ENCODE data around the gene PDE7B. TPM values are rescaled to one million over a fixed set of nuclear protein-coding genes. Genes with fewer than 3 reads are reported as not detected.

PDE7B gene
- total RNA-seq, 1 experiment from 2014 or later, result not detected

GRCh38 chr6:136157743-136158142 lies 306.2 kb downstream of the PDE7B start:
- Histone ChIP-seq H3K4me1 (ENCODE audit: insufficient read depth, low read length, poor library complexity, severe bottlenecking) (no peaks in the 10 kb centered on the region), H3K4me3 (ENCODE audit: low read depth, low read length, poor library complexity, severe bottlenecking) (no peak overlapping the region), H3K36me3 (ENCODE audit: insufficient read depth, low read length, poor library complexity, severe bottlenecking) (no peaks in the 10 kb centered on the region), H3K9me3 (ENCODE audit: low read depth, low read length, poor library complexity, severe bottlenecking) (no peaks in the 10 kb centered on the region), H3K27ac (ENCODE audit: low read depth, low read length, poor library complexity, severe bottlenecking) (no peak overlapping the region), H3K27me3 (replicated peaks; ENCODE audit: insufficient read depth, low read depth, low read length, poor library complexity) (peaks cover 8% of the 10 kb centered on the region)
- no TSS peak for BruUV-seq (replicated peaks)
- ChIA-PET POLR2A (ENCODE audit: low non-redundant PET) (no interaction called here), CTCF (no interaction called here)
- DNase-seq (ENCODE audit: low spot score), result no peak
- TF ChIP-seq, protein P1, sequence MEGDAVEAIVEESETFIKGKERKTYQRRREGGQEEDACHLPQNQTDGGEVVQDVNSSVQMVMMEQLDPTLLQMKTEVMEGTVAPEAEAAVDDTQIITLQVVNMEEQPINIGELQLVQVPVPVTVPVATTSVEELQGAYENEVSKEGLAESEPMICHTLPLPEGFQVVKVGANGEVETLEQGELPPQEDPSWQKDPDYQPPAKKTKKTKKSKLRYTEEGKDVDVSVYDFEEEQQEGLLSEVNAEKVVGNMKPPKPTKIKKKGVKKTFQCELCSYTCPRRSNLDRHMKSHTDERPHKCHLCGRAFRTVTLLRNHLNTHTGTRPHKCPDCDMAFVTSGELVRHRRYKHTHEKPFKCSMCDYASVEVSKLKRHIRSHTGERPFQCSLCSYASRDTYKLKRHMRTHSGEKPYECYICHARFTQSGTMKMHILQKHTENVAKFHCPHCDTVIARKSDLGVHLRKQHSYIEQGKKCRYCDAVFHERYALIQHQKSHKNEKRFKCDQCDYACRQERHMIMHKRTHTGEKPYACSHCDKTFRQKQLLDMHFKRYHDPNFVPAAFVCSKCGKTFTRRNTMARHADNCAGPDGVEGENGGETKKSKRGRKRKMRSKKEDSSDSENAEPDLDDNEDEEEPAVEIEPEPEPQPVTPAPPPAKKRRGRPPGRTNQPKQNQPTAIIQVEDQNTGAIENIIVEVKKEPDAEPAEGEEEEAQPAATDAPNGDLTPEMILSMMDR (conservative IDR thresholded peaks at IDR 0.05; ENCODE audit: low read depth, low read length), result no peak
- no peak for TF ChIP-seq EZH2 (IDR thresholded peaks at IDR 0.05; ENCODE audit: borderline replicate concordance, low read depth, low read length, poor library complexity, severe bottlenecking)
- intact Hi-C loops (cut with micrococcal nuclease; ENCODE audit: unreplicated experiment), result no loop called here

GRCh38 chr6:136158387-136158821 lies 306.9 kb downstream of the PDE7B start:
- DNase-seq (ENCODE audit: low spot score), result no peak
- Histone ChIP-seq H3K4me1 (ENCODE audit: insufficient read depth, low read length, poor library complexity, severe bottlenecking) (no peaks in the 10 kb centered on the region), H3K4me3 (ENCODE audit: low read depth, low read length, poor library complexity, severe bottlenecking) (no peak overlapping the region), H3K9me3 (ENCODE audit: low read depth, low read length, poor library complexity, severe bottlenecking) (no peaks in the 10 kb centered on the region), H3K27me3 (replicated peaks; ENCODE audit: insufficient read depth, low read depth, low read length, poor library complexity) (peaks cover 8% of the 10 kb centered on the region), H3K36me3 (ENCODE audit: insufficient read depth, low read length, poor library complexity, severe bottlenecking) (no peaks in the 10 kb centered on the region), H3K27ac (ENCODE audit: low read depth, low read length, poor library complexity, severe bottlenecking) (no peak overlapping the region)
- BruUV-seq (replicated peaks), result no TSS peak
- ChIA-PET POLR2A (ENCODE audit: low non-redundant PET) (no interaction called here), CTCF (no interaction called here)
- no peak for TF ChIP-seq EZH2 (IDR thresholded peaks at IDR 0.05; ENCODE audit: borderline replicate concordance, low read depth, low read length, poor library complexity, severe bottlenecking)
- TF ChIP-seq, protein P1 (conservative IDR thresholded peaks at IDR 0.05; ENCODE audit: low read depth, low read length), result no peak
- intact Hi-C loops (cut with micrococcal nuclease; ENCODE audit: unreplicated experiment), result no loop called here

DNA sequence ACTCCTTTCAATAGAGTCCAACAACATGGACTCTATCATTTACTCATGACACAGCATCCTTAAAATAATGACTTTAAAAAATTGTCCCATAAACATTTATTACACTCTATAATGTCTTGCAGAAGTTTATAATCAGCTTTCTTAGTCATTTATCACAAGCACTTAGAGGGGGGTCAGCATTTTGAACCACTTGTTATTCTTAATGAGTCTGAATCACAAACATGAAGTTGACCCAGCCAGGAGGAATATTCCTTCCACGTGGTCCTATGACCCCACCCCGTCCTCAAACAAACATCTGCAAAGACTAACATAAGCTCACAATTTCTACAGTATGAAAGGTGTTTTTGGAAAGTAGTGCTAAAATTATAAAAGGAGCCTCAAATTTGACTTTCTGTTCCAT lies 307.5 kb downstream of the PDE7B start:
- intact Hi-C loops (cut with micrococcal nuclease; ENCODE audit: unreplicated experiment), result no loop called here
- no TSS peak for BruUV-seq (replicated peaks)
- H3K36me3 ChIP-seq (ENCODE audit: insufficient read depth, low read length, poor library complexity, severe bottlenecking), result no peaks in the 10 kb centered on the region
- DNase-seq (ENCODE audit: low spot score), result no peak
- ChIA-PET CTCF (no interaction called here), POLR2A (ENCODE audit: low non-redundant PET) (no interaction called here)
- no peaks in the 10 kb centered on the region for H3K4me1 ChIP-seq (ENCODE audit: insufficient read depth, low read length, poor library complexity, severe bottlenecking)
- no peak overlapping the region for H3K4me3 ChIP-seq (ENCODE audit: low read depth, low read length, poor library complexity, severe bottlenecking)
- no peaks in the 10 kb centered on the region for H3K9me3 ChIP-seq (ENCODE audit: low read depth, low read length, poor library complexity, severe bottlenecking)
- TF ChIP-seq, protein P1 (conservative IDR thresholded peaks at IDR 0.05; ENCODE audit: low read depth, low read length), result no peak
- TF ChIP-seq EZH2 (IDR thresholded peaks at IDR 0.05; ENCODE audit: borderline replicate concordance, low read depth, low read length, poor library complexity, severe bottlenecking), result no peak
- H3K27ac ChIP-seq (ENCODE audit: low read depth, low read length, poor library complexity, severe bottlenecking), result no peak overlapping the region
- H3K27me3 ChIP-seq (replicated peaks; ENCODE audit: insufficient read depth, low read depth, low read length, poor library complexity), result peaks cover 8% of the 10 kb centered on the region

Measured in A673 (cell line).